ENCODE measurements around the gene TRAF2. TPM values are rescaled to one million over a fixed set of nuclear protein-coding genes. Genes with fewer than 3 reads are reported as not detected.
"Not testable (repeated sequence)": the region's sequence is repeated elsewhere in the genome, so short reads cannot be mapped to it uniquely, and the experiment has no call there.

The TRAF2 gene
- total RNA-seq, 1 donor from 2014 or later, result 10.2 TPM

- intact Hi-C loops (cut with DNase I), result no loop called here
These were observed 18.8 kb upstream of the TRAF2 start for GRCh38 chr9:136867480-136867879.

DNA sequence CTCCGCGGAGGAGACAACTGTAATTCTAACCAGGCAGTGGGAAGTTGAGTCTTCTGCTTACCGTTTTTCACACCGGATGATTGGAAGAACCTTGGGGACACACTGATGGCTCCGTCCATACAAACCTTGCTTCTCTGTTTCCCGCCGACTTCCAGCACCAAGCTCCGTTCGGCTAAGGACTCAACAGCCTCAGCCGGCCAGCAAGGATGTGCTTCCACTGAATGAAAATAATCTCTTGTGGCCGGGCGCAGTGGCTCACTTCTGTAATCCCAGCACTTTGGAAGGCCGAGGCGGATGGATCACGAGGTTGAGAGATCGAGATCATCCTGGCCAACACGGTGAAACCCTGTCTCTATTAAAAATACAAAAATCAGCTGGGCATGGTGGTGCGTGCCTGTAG lies 18.4 kb upstream of the TRAF2 start:
- intact Hi-C loops (cut with DNase I), result no loop called here
- no peak for DNase-seq (ENCODE audit: low spot score)

More at GRCh38 chr9:136867480-136867879, 18.8 kb upstream of the TRAF2 start:
- DNase-seq (ENCODE audit: low spot score), result no peak

GRCh38 chr9:136868644-136869043 lies 17.7 kb upstream of the TRAF2 start:
- DNase-seq (ENCODE audit: low spot score), result no peak
- intact Hi-C loops (cut with DNase I), result no loop called here

DNA sequence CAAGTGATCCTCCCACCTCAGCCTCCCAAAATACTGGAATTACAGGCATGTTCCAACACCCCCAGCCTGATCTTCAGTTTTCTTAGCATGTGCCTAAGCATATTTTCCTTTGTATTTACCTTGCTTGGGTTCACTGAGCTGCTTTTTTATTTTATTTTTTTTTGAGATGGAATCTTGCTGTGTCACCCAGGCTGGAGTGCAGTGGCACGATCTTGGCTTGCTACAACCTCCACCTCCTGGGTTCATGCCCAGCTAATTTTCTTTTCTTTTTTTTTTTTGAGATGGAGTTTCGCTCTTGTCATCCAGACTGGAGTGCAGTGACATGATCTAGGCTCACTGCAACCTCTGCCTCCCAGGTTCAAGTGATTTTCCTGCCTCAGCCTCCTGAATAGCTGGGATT lies 16.7 kb upstream of the TRAF2 start:
- intact Hi-C loops (cut with DNase I), result not testable (repeated sequence)

GRCh38 chr9:136875155-136875554 lies 11.2 kb upstream of the TRAF2 start:
- intact Hi-C loops (cut with DNase I), result no loop called here
- DNase-seq (ENCODE audit: low spot score), result no peak

More for the DNA sequence above, 16.7 kb upstream of the TRAF2 start:
- not testable (repeated sequence) for DNase-seq (ENCODE audit: low spot score)

DNA sequence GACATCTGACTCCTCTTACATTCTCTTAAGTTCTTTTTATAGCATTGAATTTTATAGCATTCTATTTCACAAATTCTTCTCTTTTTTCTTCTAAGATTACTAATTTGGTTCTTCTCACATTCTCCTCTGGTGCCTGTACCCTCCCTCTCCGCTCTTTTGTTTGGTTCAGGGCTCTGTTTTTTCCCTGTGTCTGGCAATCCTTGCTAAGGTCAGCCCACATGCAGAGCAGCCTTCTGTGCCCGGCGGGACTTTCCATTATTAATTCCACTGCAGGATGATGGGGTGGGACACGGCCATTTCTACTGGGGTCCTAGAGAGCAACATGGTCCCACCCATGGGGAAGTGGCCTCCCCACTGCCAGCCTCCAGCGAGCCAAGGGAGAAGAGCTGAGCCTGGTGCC lies 9.8 kb upstream of the TRAF2 start:
- intact Hi-C loops (cut with DNase I), result no loop called here
- DNase-seq (ENCODE audit: low spot score), result no peak

DNA sequence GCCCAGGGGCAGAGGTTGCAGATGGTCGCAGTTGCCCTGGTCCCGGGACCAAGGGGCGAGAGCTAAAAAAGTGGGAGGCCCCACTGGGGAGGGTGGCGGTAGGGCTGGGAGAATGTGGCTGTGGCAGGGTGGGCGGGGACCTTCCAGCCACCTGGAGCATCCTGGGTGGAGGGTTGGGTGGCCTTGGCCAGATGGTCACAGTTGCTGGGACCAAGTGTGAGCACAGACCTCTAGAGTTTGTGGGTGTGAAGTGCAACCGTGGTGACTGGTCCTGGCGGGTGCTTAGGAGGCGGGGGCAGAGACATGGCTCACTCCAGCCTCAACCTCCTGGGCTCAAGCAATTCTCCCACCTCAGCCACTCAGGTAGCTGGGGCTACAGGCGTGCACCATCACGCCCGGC lies 5.7 kb upstream of the TRAF2 start:
- no peak for DNase-seq (ENCODE audit: low spot score)
- intact Hi-C loops (cut with DNase I), result no loop called here

DNA sequence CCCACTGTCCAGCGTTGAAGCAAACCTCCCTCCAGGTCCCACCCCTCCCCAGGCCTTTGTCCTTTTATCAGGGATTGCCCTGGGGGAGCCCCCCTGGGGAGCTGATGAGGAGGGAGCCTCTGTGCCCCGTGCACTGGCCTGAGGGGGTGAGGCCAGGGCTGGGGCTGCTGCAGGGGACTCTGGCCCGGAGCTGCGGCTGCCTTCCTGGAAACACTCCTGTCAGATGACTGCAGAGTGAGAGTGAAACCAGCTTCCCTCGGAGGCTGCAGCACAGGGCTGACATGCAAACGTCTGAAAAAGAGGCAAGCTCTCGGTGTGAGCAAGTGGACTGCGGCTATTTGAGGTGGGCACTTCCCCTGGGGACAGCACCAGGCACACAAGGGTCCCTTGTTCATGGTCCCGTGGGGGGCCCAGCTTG lies 4.6 kb upstream of the TRAF2 start:
- intact Hi-C loops (cut with DNase I), result no loop called here
- no peak for DNase-seq (ENCODE audit: low spot score)

- intact Hi-C loops (cut with DNase I), result no loop called here
- DNase-seq (ENCODE audit: low spot score), result no peak
These were observed 4.0 kb upstream of the TRAF2 start for GRCh38 chr9:136882109-136882946.

- intact Hi-C loops (cut with DNase I); DNase-seq (ENCODE audit: low spot score): not testable (repeated sequence)
These were observed 3.4 kb upstream of the TRAF2 start for GRCh38 chr9:136882947-136883283.

DNA sequence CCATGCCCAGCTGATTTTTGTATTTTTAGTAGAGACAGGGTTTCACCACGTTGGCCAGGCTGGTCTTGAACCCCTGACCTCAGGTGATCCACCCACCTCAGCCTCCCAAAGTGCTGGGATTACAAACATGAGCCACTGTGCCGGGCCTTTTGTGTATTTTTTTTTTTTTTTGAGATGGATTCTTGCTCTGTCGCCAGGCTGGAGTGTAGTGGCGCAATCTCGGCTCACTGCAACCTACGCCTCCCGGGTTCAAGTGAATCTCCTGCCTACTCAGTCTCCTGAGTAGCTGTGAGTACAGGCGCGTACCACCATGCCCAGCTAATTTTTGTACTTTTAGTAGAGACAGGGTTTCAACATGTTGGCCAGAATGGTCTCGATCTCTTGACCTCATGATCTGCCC lies 2.6 kb upstream of the TRAF2 start:
- DNase-seq (ENCODE audit: low spot score); intact Hi-C loops (cut with DNase I): not testable (repeated sequence)

- DNase-seq (ENCODE audit: low spot score), result no peak
- intact Hi-C loops (cut with DNase I), result loop anchor here (2.0 to 5.0 kb wide), 2 partner anchors 40 to 55 kb away; partner anchors contain the start of gene FBXW5
These were observed 588 bp downstream of the TRAF2 start for GRCh38 chr9:136886610-136887597.

GRCh38 chr9:136888454-136888853 lies 2.1 kb downstream of the TRAF2 start:
- intact Hi-C loops (cut with DNase I), result loop anchor here (5.0 kb wide), 1 partner anchor 54 kb away; the partner anchor contains the start of gene FBXW5
- DNase-seq (ENCODE audit: low spot score), result no peak

- intact Hi-C loops (cut with DNase I), result loop anchor here (5.0 kb wide), 1 partner anchor 52 kb away; the partner anchor contains the start of gene FBXW5
- DNase-seq (ENCODE audit: low spot score), result no peak
These were observed 3.5 kb downstream of the TRAF2 start for GRCh38 chr9:136889858-136890257.

DNA sequence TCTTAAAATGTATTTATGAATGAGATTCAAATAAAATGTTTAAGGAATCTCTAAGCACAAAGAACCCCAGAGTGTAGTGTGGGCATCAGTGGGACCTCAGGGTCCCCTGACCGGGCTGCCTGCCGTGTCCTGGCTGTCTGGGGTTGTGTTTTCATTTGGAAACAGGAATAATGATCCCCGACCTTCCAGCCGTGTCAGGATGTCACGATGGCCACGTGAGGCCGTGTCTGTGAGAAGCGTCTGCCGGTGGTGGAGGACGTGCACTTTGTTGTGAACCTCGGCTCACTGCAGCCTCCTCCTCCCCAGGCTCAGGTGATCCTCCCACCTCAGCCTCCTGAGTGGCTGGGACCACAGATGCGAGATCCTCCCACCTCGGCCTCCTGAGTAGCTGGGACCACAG lies 4.3 kb downstream of the TRAF2 start:
- no peak for DNase-seq (ENCODE audit: low spot score)
- intact Hi-C loops (cut with DNase I), result no loop called here

DNA sequence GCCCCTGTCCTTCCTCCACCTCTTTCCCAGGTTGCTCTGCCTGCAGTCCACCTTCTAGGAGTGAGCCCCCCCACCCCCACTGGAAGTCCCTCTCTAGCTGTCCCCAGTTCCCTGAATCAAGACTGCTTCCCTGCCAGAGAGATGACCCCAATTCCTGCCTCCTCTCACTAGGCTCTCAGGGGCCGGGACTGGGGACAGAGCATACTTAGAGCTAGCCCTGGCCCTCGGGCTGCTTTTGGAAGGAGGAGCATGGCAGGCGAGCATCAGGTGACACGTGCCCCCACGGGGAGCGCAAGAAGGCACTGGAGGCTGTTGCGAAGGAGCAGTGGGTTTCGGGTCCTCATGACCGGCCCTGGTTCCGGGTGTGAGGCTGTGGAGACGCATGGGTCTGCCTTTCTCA lies 9.7 kb downstream of the TRAF2 start:
- intact Hi-C loops (cut with DNase I), result no loop called here
- DNase-seq (ENCODE audit: low spot score), result no peak

DNA sequence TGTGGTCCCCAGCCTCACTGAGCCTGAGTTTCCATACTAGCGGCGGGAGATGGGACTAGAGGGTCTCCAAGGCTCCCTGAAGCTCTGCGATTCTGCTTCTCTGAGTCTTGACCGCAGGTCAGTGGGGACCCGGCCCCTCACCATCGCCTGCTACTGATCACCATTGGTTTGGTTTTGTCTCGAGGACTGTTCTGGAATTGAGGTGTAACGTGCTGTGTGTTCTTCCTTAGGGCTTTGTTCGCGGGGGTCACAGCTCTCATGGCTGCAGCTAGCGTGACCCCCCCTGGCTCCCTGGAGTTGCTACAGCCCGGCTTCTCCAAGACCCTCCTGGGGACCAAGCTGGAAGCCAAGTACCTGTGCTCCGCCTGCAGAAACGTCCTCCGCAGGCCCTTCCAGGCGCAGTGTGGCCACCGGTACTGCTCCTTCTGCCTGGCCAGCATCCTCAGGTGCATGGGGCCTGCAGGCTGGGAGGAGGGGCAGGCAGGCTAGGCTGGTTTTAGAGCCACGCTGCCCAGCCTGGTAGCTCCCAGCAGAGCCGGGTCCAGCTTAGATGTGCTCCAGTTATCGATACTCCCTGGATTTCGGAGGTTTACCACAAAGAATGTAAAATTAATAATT lies 12.3 kb downstream of the TRAF2 start:
- intact Hi-C loops (cut with DNase I), result no loop called here
- no peak for DNase-seq (ENCODE audit: low spot score)

DNA sequence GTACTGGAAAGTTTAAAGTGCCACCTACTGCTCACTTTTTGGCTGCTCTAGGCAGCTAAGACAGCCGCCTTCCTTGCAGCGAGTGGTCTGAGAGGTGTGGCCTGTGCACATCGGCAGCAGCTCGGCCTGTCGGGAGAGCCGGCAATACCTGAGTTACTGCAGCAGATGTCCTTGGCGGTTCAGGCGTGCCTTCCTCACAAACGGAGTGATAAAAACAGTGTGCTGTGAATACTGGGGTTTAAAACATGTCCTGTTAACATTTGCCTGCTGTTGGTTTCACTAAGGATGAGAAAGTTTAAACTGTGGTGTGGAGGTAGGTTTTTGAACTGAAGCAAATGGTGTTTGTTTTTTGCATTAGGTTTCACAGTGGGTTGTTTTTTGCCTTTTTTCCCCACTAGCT lies 12.9 kb downstream of the TRAF2 start:
- intact Hi-C loops (cut with DNase I), result no loop called here
- no peak for DNase-seq (ENCODE audit: low spot score)

- DNase-seq (ENCODE audit: low spot score), result no peak
These were observed 14.2 kb downstream of the TRAF2 start for GRCh38 chr9:136900556-136900955.

DNA sequence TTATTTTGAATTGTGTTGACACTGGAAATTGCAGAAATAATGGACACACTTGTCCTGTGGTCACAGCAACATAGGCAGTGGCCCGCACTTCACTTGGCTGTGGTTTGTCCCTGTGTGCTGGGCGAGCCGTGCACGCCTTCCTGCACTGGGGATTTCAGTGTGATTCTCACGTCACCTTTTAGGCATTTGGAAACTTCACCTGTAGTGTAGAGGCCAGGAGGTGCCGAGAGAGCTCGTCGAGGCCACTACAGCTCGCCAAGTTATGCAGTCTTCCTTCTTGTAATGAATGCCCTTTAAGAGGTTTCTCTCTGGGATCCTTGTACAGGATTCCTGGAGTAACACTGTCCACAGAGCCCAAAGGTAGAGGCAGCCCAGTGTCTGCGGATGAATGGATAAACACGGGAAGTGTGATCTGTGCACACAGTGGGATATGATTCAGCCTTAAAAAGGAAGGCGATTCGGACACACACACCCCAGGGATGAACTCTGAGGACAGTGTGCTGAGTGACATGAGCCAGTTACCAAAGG lies 14.7 kb downstream of the TRAF2 start:
- no peak for DNase-seq (ENCODE audit: low spot score)
- intact Hi-C loops (cut with DNase I), result no loop called here

More at GRCh38 chr9:136900556-136900955, 14.2 kb downstream of the TRAF2 start:
- intact Hi-C loops (cut with DNase I), result no loop called here

Measured in cardiac septum (tissue), 1 donor.